CD4-positive, alpha-beta T cell (primary cell): ENCODE data around the gene CNGA3. TPM values are rescaled to one million over a fixed set of nuclear protein-coding genes. Genes with fewer than 3 reads are reported as not detected.

Source experiments
- ATAC-seq: fragments of 200-7000 bp; cut with Tn5 transposase; one replicate; pipeline ENCODE4 v1.10.0; 2022; ENCODE audit warnings: mild to moderate bottlenecking; ENCODE audit not compliant: poor library complexity
- CTCF ChIA-PET: fragments of 350-600 bp; sonication (Branson Sonifier 250); formaldehyde crosslinking; loops from one replicate; lab custom pipeline; 2021; ENCODE audit warnings: antibody characterized with exemption, inconsistent platforms; lab: Charles Lee
- POLR2A ChIA-PET: fragments of 350-600 bp; sonication (Branson Sonifier 250); formaldehyde crosslinking; loops from one replicate; lab custom pipeline; 2021; ENCODE audit warnings: antibody characterized with exemption, inconsistent platforms; lab: Charles Lee
- DNase-seq, 14 experiments: peaks; one replicate each; pipeline ENCODE4 v3.0.0-alpha.2; 2013 to 2020; ENCODE audit warnings: mixed read lengths in 2 of 14
- H3K27ac ChIP-seq, 2 donors: one replicate each; pipeline versions ENCODE4 v1.5.1 to v1.7.0; 2013; ENCODE audit warnings: low read length in 2 of 2, low read depth in 1 of 2, mild to moderate bottlenecking in 1 of 2
- H3K27me3 ChIP-seq, 2 experiments: 1 replicate in 1 of 2; 2 replicates in 1 of 2; pipeline versions ENCODE4 v1.6.1 to v1.7.0; 2013; ENCODE audit warnings: low read length in 2 of 2, control low read depth in 1 of 2, mild to moderate bottlenecking in 1 of 2, moderate library complexity in 1 of 2; ENCODE audit not compliant: insufficient read depth in 2 of 2, control insufficient read depth in 1 of 2
- H3K36me3 ChIP-seq: one replicate; pipeline ENCODE4 v1.6.1; 2013; ENCODE audit warnings: low read length, control low read depth; ENCODE audit not compliant: insufficient read depth
- H3K4me1 ChIP-seq: one replicate; pipeline ENCODE4 v1.6.1; 2013; ENCODE audit warnings: low read length, control low read depth; ENCODE audit not compliant: insufficient read depth
- H3K4me3 ChIP-seq: one replicate; pipeline ENCODE4 v1.5.1; 2013; ENCODE audit warnings: mild to moderate bottlenecking, low read length, moderate library complexity
- H3K9me3 ChIP-seq, 2 experiments: 1 replicate in 1 of 2; 2 replicates in 1 of 2; pipeline versions ENCODE4 v1.6.1 to v1.7.0; 2013; ENCODE audit warnings: low read length in 2 of 2, mild to moderate bottlenecking in 2 of 2, control low read depth in 1 of 2, moderate library complexity in 1 of 2; ENCODE audit not compliant: control insufficient read depth in 1 of 2, insufficient read depth in 1 of 2
- H3K27ac Mint-ChIP-seq: one replicate; pipeline ENCODE4 v1.8.0; 2020; ENCODE audit warnings: mixed read lengths
- H3K27me3 Mint-ChIP-seq: one replicate; pipeline ENCODE4 v1.8.0; 2021; ENCODE audit warnings: mixed read lengths
- H3K36me3 Mint-ChIP-seq: one replicate; pipeline ENCODE4 v1.8.0; 2021; ENCODE audit warnings: low read depth, mixed read lengths
- H3K4me1 Mint-ChIP-seq: one replicate; pipeline ENCODE4 v1.8.0; 2021; ENCODE audit warnings: low read depth, mixed read lengths
- H3K4me3 Mint-ChIP-seq: one replicate; pipeline ENCODE4 v1.8.0; 2020; ENCODE audit warnings: mild to moderate bottlenecking, mixed read lengths
- H3K9me3 Mint-ChIP-seq: one replicate; pipeline ENCODE4 v1.8.0; 2020; ENCODE audit warnings: mixed read lengths
- intact Hi-C, 2 experiments: fragments of 100-400 bp; cut with DNase I in 1 of 2; cut with micrococcal nuclease in 1 of 2; formaldehyde crosslinking; loops; one replicate each; pipeline versions ENCODE4 v1.15.1 to v1.9.0; 2023 to 2025; cut with DNase I, micrococcal nuclease
- total RNA-seq, 174 experiments: library from RNA in 2 of 174; stranded (reverse) in 2 of 174; gene quantifications; one replicate each; pipeline ENCODE4 v1.2.3 and lab custom pipeline; 2021 to 2026
- TF ChIP-seq, protein P1 (sequence below): fragments of 200-600 bp; IDR thresholded peaks from one replicate; pipeline ENCODE4 v1.8.0; 2022; ENCODE audit warnings: antibody characterized with exemption, mild to moderate bottlenecking

The CNGA3 gene
- total RNA-seq, 2 experiments from 2014 or later, result not detected

DNA sequence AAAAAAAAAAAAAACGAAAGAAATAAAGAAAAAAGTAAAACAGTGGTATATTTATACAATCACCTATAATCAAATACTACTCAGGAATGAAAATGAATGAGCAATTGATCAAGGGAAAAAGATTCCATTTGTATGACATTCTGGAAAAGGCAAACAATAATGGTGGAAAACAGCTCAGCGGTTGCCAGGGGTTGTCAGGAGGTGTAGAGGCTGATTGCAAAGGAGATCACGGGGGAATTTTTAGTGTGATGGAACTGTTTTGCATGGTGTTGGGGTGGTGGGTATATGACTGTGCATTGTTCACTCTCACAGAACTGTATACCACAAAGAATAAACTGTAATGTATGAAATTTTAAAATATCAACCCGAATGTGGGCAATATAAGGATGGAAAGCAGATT, 52.9 kb downstream of the CNGA3 start:
- ATAC-seq, result no peak
- POLR2A ChIA-PET, result no interaction called here
- intact Hi-C loops, result no loop called here
- Mint-ChIP-seq H3K4me1 (no peaks in the 10 kb centered on the region), H3K36me3 (no peaks in the 10 kb centered on the region), H3K9me3 (no peaks in the 10 kb centered on the region), H3K4me3 (no peak overlapping the region), H3K27ac (no peak overlapping the region), H3K27me3 (peaks cover 28% of the 10 kb centered on the region)
- no peak overlapping the region for H3K27ac ChIP-seq
- CTCF ChIA-PET, result no interaction called here
- H3K4me1 ChIP-seq, result no peaks in the 10 kb centered on the region
- TF ChIP-seq, protein P1, sequence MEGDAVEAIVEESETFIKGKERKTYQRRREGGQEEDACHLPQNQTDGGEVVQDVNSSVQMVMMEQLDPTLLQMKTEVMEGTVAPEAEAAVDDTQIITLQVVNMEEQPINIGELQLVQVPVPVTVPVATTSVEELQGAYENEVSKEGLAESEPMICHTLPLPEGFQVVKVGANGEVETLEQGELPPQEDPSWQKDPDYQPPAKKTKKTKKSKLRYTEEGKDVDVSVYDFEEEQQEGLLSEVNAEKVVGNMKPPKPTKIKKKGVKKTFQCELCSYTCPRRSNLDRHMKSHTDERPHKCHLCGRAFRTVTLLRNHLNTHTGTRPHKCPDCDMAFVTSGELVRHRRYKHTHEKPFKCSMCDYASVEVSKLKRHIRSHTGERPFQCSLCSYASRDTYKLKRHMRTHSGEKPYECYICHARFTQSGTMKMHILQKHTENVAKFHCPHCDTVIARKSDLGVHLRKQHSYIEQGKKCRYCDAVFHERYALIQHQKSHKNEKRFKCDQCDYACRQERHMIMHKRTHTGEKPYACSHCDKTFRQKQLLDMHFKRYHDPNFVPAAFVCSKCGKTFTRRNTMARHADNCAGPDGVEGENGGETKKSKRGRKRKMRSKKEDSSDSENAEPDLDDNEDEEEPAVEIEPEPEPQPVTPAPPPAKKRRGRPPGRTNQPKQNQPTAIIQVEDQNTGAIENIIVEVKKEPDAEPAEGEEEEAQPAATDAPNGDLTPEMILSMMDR, result no peak
- no peaks in the 10 kb centered on the region for H3K36me3 ChIP-seq
- no peaks in the 10 kb centered on the region for H3K9me3 ChIP-seq
- DNase-seq, result no peak
- H3K27me3 ChIP-seq, result peaks cover 0 to 13% of the 10 kb centered on the region in 2 experiments
- no peak overlapping the region for H3K4me3 ChIP-seq

DNA sequence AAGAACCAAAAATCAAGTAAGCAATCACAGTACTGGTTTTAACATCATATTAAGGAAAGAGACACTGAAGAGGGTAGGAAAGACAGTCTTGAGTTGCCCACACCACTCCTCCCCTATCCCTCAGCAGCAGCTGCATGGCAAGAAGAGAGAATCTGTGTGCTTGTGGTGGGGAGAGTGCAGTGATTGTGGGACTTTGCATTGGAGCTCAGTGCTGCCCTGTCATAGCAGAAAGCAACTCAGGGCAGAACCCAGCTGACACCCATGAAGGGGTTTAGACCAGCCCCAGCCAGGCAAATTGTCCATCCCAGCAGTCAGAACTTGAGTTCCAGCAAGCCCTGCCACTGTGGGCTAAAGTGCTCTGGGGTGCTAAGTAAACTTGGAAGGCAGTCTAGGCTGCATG, 57.6 kb downstream of the CNGA3 start:
- H3K4me1 Mint-ChIP-seq, result no peaks in the 10 kb centered on the region

DNA sequence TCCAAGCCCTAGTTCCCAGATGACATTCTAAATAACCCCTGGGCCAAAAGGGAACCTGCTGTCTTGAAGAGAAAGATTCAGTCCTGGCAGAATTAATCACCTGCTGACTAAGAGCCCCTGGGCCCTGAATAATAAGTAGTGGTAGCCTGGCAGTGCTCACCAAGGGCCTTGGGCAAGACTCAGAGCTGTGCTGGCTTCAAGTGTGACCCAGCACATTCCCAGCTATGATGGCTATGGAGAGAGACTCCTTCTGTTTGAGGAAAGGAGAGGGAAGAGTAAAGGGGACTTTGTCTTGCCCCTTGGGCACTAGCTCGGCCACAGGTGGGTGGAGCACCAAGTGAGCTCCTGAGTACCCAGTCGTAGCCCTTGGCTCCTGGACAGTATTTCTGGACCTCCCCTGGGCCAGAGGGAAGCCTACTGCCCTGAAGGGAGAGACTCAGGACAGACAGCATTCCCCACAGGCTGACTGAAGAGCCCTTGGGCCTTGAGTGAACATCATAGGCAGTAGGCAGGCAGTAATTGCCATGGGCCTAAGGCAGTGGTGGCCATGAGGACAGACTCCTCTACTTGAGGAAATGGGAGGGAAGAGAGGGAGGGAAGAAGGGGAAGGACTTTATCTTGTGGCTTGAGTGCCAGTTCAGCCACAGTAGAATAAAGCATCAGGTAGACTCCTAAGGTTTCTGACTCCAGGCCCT, 58.4 kb downstream of the CNGA3 start:
- ChIA-PET POLR2A (no interaction called here), CTCF (no interaction called here)
- no peaks in the 10 kb centered on the region for H3K36me3 Mint-ChIP-seq
- no peak overlapping the region for H3K27ac Mint-ChIP-seq
- no peak for ATAC-seq
- H3K4me1 ChIP-seq, result no peaks in the 10 kb centered on the region
- H3K9me3 Mint-ChIP-seq, result no peaks in the 10 kb centered on the region
- no peak overlapping the region for H3K27ac ChIP-seq
- no peaks in the 10 kb centered on the region for H3K4me1 Mint-ChIP-seq
- no peak overlapping the region for H3K4me3 ChIP-seq
- H3K36me3 ChIP-seq, result no peaks in the 10 kb centered on the region
- no peaks in the 10 kb centered on the region for H3K9me3 ChIP-seq
- TF ChIP-seq, protein P1, result no peak
- no peak overlapping the region for H3K4me3 Mint-ChIP-seq
- intact Hi-C loops, result no loop called here
- no peak for DNase-seq
- H3K27me3 ChIP-seq, result no peaks in the 10 kb centered on the region
- H3K27me3 Mint-ChIP-seq, result no peaks in the 10 kb centered on the region

More for the DNA sequence above, 57.6 kb downstream of the CNGA3 start:
- ChIA-PET POLR2A (no interaction called here), CTCF (no interaction called here)
- H3K27ac Mint-ChIP-seq, result no peak overlapping the region
- Histone ChIP-seq H3K9me3 (no peaks in the 10 kb centered on the region), H3K27me3 (peaks cover 0 to 6% of the 10 kb centered on the region in 2 experiments), H3K4me1 (no peaks in the 10 kb centered on the region), H3K36me3 (no peaks in the 10 kb centered on the region), H3K4me3 (no peak overlapping the region), H3K27ac (no peak overlapping the region)
- no peak for ATAC-seq
- H3K36me3 Mint-ChIP-seq, result no peaks in the 10 kb centered on the region
- TF ChIP-seq, protein P1, result no peak
- intact Hi-C loops, result no loop called here
- no peak overlapping the region for H3K4me3 Mint-ChIP-seq
- H3K27me3 Mint-ChIP-seq, result peaks cover 6% of the 10 kb centered on the region
- H3K9me3 Mint-ChIP-seq, result no peaks in the 10 kb centered on the region
- DNase-seq, result no peak
